K562 (cell line): ENCODE data around the gene SGSH. TPM values are rescaled to one million over a fixed set of nuclear protein-coding genes. Genes with fewer than 3 reads are reported as not detected.

Source experiments
- ATAC-seq: fragments of 200-7000 bp; cut with Tn5 transposase; 3 replicates; pipeline ENCODE4 v1.9.1; 2020; ENCODE audit warnings: moderate library complexity
- BruUV-seq: library from RNA; stranded (reverse); fragments of 400-500 nt; replicated peaks from 2 replicates; lab custom pipeline; 2021; lab: Mats Ljungman, UMichigan
- CTCF ChIA-PET: fragments of 300-600 bp; formaldehyde crosslinking; extraction: SDS; loops from one replicate; lab custom pipeline; 2021; ENCODE audit warnings: low intra/inter-chr PET ratio; lab: Yijun Ruan, JAX
- POLR2A ChIA-PET: fragments of 300-600, 350-650 bp; sonication (Branson Sonifier 250); formaldehyde crosslinking; extraction: SDS; loops from one replicate; lab custom pipeline; 2021; ENCODE audit warnings: antibody characterized with exemption, inconsistent platforms; lab: Yijun Ruan, JAX
- DNase-seq, 4 experiments: peaks; one replicate each; pipeline versions ENCODE4 v3.0.0 to v3.0.0-alpha.2; 2011 to 2018; ENCODE audit warnings: low spot score in 3 of 4, mixed read lengths in 3 of 4; ENCODE audit errors: extremely low read depth in 1 of 4
- FAIRE-seq: peaks from 2 replicates; lab custom pipeline; 2011; peaks lifted over from hg19 to GRCh38; lab: Jason Lieb, UNC
- H2AFZ ChIP-seq: 2 replicates; pipeline ENCODE4 v1.6.0; 2011; ENCODE audit warnings: low read depth, low read length, control low read depth, inconsistent platforms
- H3K27ac ChIP-seq: fragments of 200-600 bp; 3 replicates; pipeline ENCODE4 v1.8.0; 2011; ENCODE audit warnings: low read depth, mild to moderate bottlenecking, control low read depth, inconsistent platforms, low read length, moderate library complexity, mixed read lengths; ENCODE audit errors: extremely low read depth
- H3K27me3 ChIP-seq, 2 experiments: fragments of 300-600 bp in 1 of 2; 2 replicates in 1 of 2; 3 replicates in 1 of 2; pipeline versions ENCODE4 v1.6.0 to v1.8.0; 2011; ENCODE audit warnings: inconsistent platforms in 2 of 2, low read length in 2 of 2, mild to moderate bottlenecking in 1 of 2, mixed read lengths in 1 of 2, moderate library complexity in 1 of 2; ENCODE audit not compliant: control insufficient read depth in 2 of 2, insufficient read depth in 2 of 2
- H3K36me3 ChIP-seq: fragments of 300-600 bp; 3 replicates; pipeline ENCODE4 v1.8.0; 2011; ENCODE audit warnings: mild to moderate bottlenecking, low read length, inconsistent platforms; ENCODE audit not compliant: control insufficient read depth, insufficient read depth
- H3K4me1 ChIP-seq, 2 experiments: fragments of 200-600 bp in 1 of 2; replicated peaks in 1 of 2; 2 replicates in 1 of 2; 3 replicates in 1 of 2; pipeline versions ENCODE4 v1.5.1 to v1.8.0; 2011; ENCODE audit warnings: inconsistent platforms in 2 of 2, low read length in 2 of 2, mild to moderate bottlenecking in 1 of 2, mixed read lengths in 1 of 2, moderate library complexity in 1 of 2; ENCODE audit not compliant: control insufficient read depth in 2 of 2, insufficient read depth in 2 of 2
- H3K4me2 ChIP-seq: 2 replicates; pipeline ENCODE4 v1.6.1; 2011; ENCODE audit warnings: low read length, control low read depth, inconsistent platforms, mixed read lengths; ENCODE audit not compliant: insufficient read depth
- H3K4me3 ChIP-seq: fragments of 200-600 bp; sonication (generic), shearing (Covaris generic); 2 replicates; pipeline ENCODE4 v1.5.1; 2016; ENCODE audit warnings: control low read depth, inconsistent platforms
- H3K79me2 ChIP-seq: fragments of 200-600 bp; 3 replicates; pipeline ENCODE4 v1.8.0; 2011; ENCODE audit warnings: low read length, inconsistent platforms; ENCODE audit not compliant: control insufficient read depth, insufficient read depth
- H3K9ac ChIP-seq, 2 experiments: 2 replicates each; pipeline versions ENCODE4 v1.6.0 to v1.6.1; 2011; ENCODE audit warnings: low read depth in 2 of 2, low read length in 2 of 2, control low read depth in 1 of 2, inconsistent platforms in 1 of 2, mild to moderate bottlenecking in 1 of 2, mixed read lengths in 1 of 2; ENCODE audit not compliant: insufficient read depth in 1 of 2
- H3K9me1 ChIP-seq: one replicate; pipeline ENCODE4 v1.6.0; 2011; ENCODE audit warnings: inconsistent platforms, mild to moderate bottlenecking, low read length, moderate library complexity; ENCODE audit not compliant: control insufficient read depth, insufficient read depth
- H3K9me3 ChIP-seq: replicated peaks from 2 replicates; pipeline ENCODE4 v1.5.1; 2011; ENCODE audit warnings: low read depth, low read length, inconsistent platforms; ENCODE audit not compliant: control insufficient read depth, insufficient read depth
- H4K20me1 ChIP-seq: replicated peaks from 2 replicates; pipeline ENCODE4 v1.6.1; 2011; ENCODE audit warnings: low read length, inconsistent platforms, mixed read lengths; ENCODE audit not compliant: control insufficient read depth, insufficient read depth
- ARID3A ChIP-seq: IDR thresholded peaks from 2 replicates; pipeline ENCODE4 v1.6.1; 2012; ENCODE audit warnings: low read depth, low read length, improper control_type of control experiment, borderline replicate concordance
- BCOR ChIP-seq: fragments of 450-650 bp; IDR thresholded peaks from 2 replicates; pipeline ENCODE4 v1.6.1; 2016
- CBX5 ChIP-seq: IDR thresholded peaks from 2 replicates; pipeline ENCODE4 v1.6.1; 2014; ENCODE audit warnings: low read depth, borderline replicate concordance
- FOXJ3 ChIP-seq: sonication (generic); formaldehyde crosslinking; IDR thresholded peaks from 2 replicates; pipeline ENCODE4 v1.4.0; 2020; ENCODE audit warnings: mild to moderate bottlenecking, missing genetic modification reagents
- KDM4B ChIP-seq, 2 experiments: fragments of 450-650 bp in 1 of 2; sonication (generic) in 1 of 2; IDR thresholded peaks; 2 replicates each; pipeline ENCODE4 v1.6.1; 2016 to 2017; ENCODE audit warnings: borderline replicate concordance in 2 of 2, antibody characterized with exemption in 1 of 2, low read depth in 1 of 2, mild to moderate bottlenecking in 1 of 2
- MAFG ChIP-seq: fragments of 450-650 bp; conservative IDR thresholded peaks from 2 replicates; pipeline ENCODE4 v1.6.1; 2016; ENCODE audit warnings: missing genetic modification characterization, missing compliant biosample characterization
- POLR3A ChIP-seq: IDR thresholded peaks from 2 replicates; pipeline ENCODE4 v1.6.1; 2011; ENCODE audit warnings: borderline replicate concordance, mild to moderate bottlenecking, moderate library complexity; ENCODE audit not compliant: insufficient read length, insufficient read depth; ENCODE audit errors: extremely low read depth
- RBM14 ChIP-seq: fragments of 200-400 bp; formaldehyde crosslinking; IDR thresholded peaks from 2 replicates; pipeline ENCODE4 v1.6.1; 2018; ENCODE audit warnings: low read depth, mild to moderate bottlenecking, low read length, moderate library complexity, borderline replicate concordance; ENCODE audit not compliant: insufficient read depth
- ZBTB11 ChIP-seq, 3 experiments: fragments of 200-800 bp in 1 of 3; fragments of 250-450 bp in 1 of 3; fragments of 450-650 bp in 1 of 3; sonication (Bioruptor Pico) in 1 of 3; sonication (Bioruptor generic) in 1 of 3; formaldehyde crosslinking in 1 of 3; IDR thresholded peaks; 2 replicates each; pipeline versions ENCODE4 v1.6.1 to v1.8.0; 2016 to 2022; ENCODE audit warnings: mild to moderate bottlenecking in 2 of 3, missing genetic modification characterization in 2 of 3, missing compliant biosample characterization in 1 of 3, moderate library complexity in 1 of 3
- ZNF143 ChIP-seq: sonication (generic); formaldehyde crosslinking; IDR thresholded peaks from 2 replicates; pipeline ENCODE4 v1.9.0; 2022; ENCODE audit warnings: mild to moderate bottlenecking, missing genetic modification reagents
- ZNF655 ChIP-seq: fragments of 250-450 bp; sonication (Bioruptor Pico); IDR thresholded peaks from 2 replicates; pipeline ENCODE4 v1.5.0; 2021
- WGBS: fragments of 100-300 bp; shearing (Covaris generic); methylation state at CpG from one replicate; pipeline ENCODE4 v1.1.6; 2016; ENCODE audit warnings: low coverage, mixed read lengths; ENCODE audit not compliant: insufficient coverage; ENCODE audit errors: missing lambda C conversion rate; 5-methylcytosine and 5-hydroxymethylcytosine counted together
- in situ Hi-C: fragments of 300-500 bp; cut with MboI; formaldehyde crosslinking; loops from 4 replicates; pipeline ENCODE4 v1.15.0; 2018; ENCODE audit warnings: inconsistent platforms, mixed read lengths
- intact Hi-C: fragments of 100-400 bp; cut with micrococcal nuclease; formaldehyde crosslinking; loops from 2 replicates; pipeline ENCODE4 v1.14.2; 2022
- polyA plus RNA-seq, 8 experiments: library from polyadenylated mRNA; depleted of rRNA in 4 of 8; stranded (reverse) in 5 of 8; unstranded in 3 of 8; fragments of >200 nt; fragmentation: Nextera tagmentation in 2 of 8; fragmentation: Illumina TruSeq in 1 of 8; extraction: Ambion mirVana in 2 of 8; extraction: Trizol in 1 of 8; gene quantifications; 2 replicates each; pipeline versions ENCODE4 v1.2.1 to v1.2.3, GENCODE V29; 2011 to 2014; ENCODE audit warnings: inconsistent platforms in 1 of 8, missing spikeins in 1 of 8
- total RNA-seq, 7 experiments: library from RNA; depleted of rRNA in 6 of 7; stranded (reverse); fragments of >200 nt in 6 of 7; fragmentation: Illumina TruSeq in 2 of 7; extraction: Trizol in 2 of 7; gene quantifications; 2 replicates each; pipeline versions ENCODE4 v1.2.1 to v1.2.3, GENCODE V29; 2011 to 2021; ENCODE audit warnings: low replicate concordance in 1 of 7
- TF ChIP-seq, protein P1 (sequence below): sonication (generic); formaldehyde crosslinking; IDR thresholded peaks from 2 replicates; pipeline ENCODE4 v1.8.0; 2022; ENCODE audit warnings: missing genetic modification reagents, mild to moderate bottlenecking, moderate library complexity, borderline replicate concordance

The SGSH gene
- total and polyA plus RNA-seq, 9 of the 15 experiments (the other 6 are each of a cell fraction or from before 2014, with no cell fraction given): 0.25 to 15.7 (median 4.9) TPM

DNA sequence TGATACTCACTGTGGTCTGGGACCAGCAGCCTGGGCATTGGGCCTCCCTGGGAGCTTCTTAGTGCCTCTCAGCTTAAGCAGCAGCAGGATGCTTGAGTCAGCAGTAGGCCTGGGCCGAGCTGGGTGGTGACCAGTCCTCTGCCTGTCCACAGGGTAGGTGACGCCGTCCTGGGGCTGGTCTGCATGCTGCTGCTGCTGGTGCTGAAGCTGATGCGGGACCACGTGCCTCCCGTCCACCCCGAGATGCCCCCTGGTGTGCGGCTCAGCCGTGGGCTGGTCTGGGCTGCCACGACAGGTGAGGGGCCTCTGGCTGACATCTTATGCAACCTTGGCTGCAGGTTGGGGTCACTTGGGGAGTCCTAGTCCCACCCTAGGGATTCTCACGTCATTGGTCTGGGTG lies 7.5 kb upstream of the SGSH start (continued):
- TF ChIP-seq ARID3A (no peak), MAFG (no peak), CBX5 (no peak), BCOR (no peak)

DNA sequence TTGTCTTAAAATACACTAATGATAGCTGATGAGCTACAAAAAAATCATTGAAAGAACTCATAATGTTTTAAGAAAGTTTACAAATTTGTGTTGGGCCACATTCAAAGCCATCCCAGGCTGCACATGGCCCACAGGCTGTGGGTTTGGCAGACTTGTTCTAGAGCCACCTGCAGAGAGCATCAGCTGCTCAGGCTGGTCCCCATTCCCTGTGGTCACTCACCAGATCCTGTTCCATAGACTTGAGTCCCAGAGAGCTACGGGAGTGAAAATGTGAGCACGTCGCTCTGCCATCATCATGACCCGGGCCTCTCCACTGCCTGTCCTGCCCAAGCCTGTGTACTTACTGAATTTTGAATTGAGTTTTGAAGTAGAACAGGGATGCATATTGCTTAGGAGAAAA lies 7.0 kb upstream of the SGSH start:
- peaks cover 0 to 17% of the 10 kb centered on the region in 2 experiments; a peak in 2 of 5 replicates for H3K4me1 ChIP-seq
- H3K36me3 ChIP-seq: no peaks in the 10 kb centered on the region
- no peak overlapping the region for H3K4me2 ChIP-seq
- BruUV-seq: no TSS peak
- no peaks in the 10 kb centered on the region for H3K9me1 ChIP-seq
- H4K20me1 ChIP-seq: no peaks in the 10 kb centered on the region
- no peak for DNase-seq
- in situ Hi-C loops: no loop called here
- 65% methylated on average over 4 of the region's 4 CpGs for WGBS
- no peaks in the 10 kb centered on the region for H3K9me3 ChIP-seq
- POLR2A ChIA-PET: interaction anchor here (0.8 to 2.9 kb wide), 2 partner anchors 8 to 41 kb away, joined by 3 to 9 read pairs; no protein-coding TSS in a partner anchor
- H3K79me2 ChIP-seq: no peaks in the 10 kb centered on the region
- FAIRE-seq: no peak
- no peak overlapping the region for H3K9ac ChIP-seq
- H3K27me3 ChIP-seq: no peaks in the 10 kb centered on the region
- CTCF ChIA-PET: no interaction called here
- intact Hi-C loops: no loop called here
- H3K27ac ChIP-seq: no peak overlapping the region
- no peak for ATAC-seq
- no peak overlapping the region for H3K4me3 ChIP-seq
- no peak overlapping the region for H2AFZ ChIP-seq
- TF ChIP-seq FOXJ3 (no peak), ZNF143 (CRISPR knock-in tag) (no peak), ZBTB11 (CRISPR knock-in tag; IDR thresholded peaks at IDR 0.05) (no peak), POLR3A (no peak), ZNF655 (CRISPR knock-in tag) (no peak), RBM14 (no peak), KDM4B (IDR thresholded peaks at IDR 0.05; ENCODE audit: borderline replicate concordance in 2 of 2, low read depth in 1 of 2) (no peak)
- TF ChIP-seq, protein P1, sequence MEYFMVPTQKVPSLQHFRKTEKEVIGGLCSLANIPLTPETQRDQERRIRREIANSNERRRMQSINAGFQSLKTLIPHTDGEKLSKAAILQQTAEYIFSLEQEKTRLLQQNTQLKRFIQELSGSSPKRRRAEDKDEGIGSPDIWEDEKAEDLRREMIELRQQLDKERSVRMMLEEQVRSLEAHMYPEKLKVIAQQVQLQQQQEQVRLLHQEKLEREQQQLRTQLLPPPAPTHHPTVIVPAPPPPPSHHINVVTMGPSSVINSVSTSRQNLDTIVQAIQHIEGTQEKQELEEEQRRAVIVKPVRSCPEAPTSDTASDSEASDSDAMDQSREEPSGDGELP (CRISPR knock-in tag): no peak
